H9 (cell line): Measurements from ENCODE around the gene SPINK6. TPM values are rescaled to one million over a fixed set of nuclear protein-coding genes. Genes with fewer than 3 reads are reported as not detected.

Source experiments
- DNase-seq: peaks from one replicate; pipeline ENCODE4 v3.0.0-alpha.2; 2017
- H2AFZ ChIP-seq: one replicate; pipeline ENCODE4 v1.6.1; 2013; ENCODE audit warnings: mild to moderate bottlenecking, low read length, control low read depth, moderate library complexity
- H2AK5ac ChIP-seq: 2 replicates; pipeline ENCODE4 v1.6.1; 2013; ENCODE audit warnings: low read length, control low read depth, mixed read lengths; ENCODE audit not compliant: insufficient read length
- H2BK120ac ChIP-seq: one replicate; pipeline ENCODE4 v1.6.1; 2013; ENCODE audit warnings: low read depth, mild to moderate bottlenecking, low read length, control low read depth, inconsistent platforms; ENCODE audit not compliant: poor library complexity, severe bottlenecking
- H2BK12ac ChIP-seq: 2 replicates; pipeline ENCODE4 v1.6.1; 2013; ENCODE audit warnings: low read length, control low read depth, mixed read lengths, low read depth; ENCODE audit not compliant: insufficient read length
- H2BK15ac ChIP-seq: 2 replicates; pipeline ENCODE4 v1.6.1; 2013; ENCODE audit warnings: low read depth, low read length, control low read depth
- H2BK20ac ChIP-seq: one replicate; pipeline ENCODE4 v1.6.1; 2013; ENCODE audit warnings: low read depth, mild to moderate bottlenecking, low read length, control low read depth, inconsistent platforms; ENCODE audit not compliant: poor library complexity, severe bottlenecking
- H2BK5ac ChIP-seq: 2 replicates; pipeline ENCODE4 v1.6.1; 2013; ENCODE audit warnings: low read length, control low read depth, mixed read lengths; ENCODE audit not compliant: insufficient read length
- H3K14ac ChIP-seq: 2 replicates; pipeline ENCODE4 v1.6.1; 2013; ENCODE audit warnings: low read length, control low read depth; ENCODE audit not compliant: insufficient read depth
- H3K18ac ChIP-seq: 2 replicates; pipeline ENCODE4 v1.6.1; 2013; ENCODE audit warnings: low read depth, mild to moderate bottlenecking, mixed read lengths, low read length, control low read depth; ENCODE audit not compliant: insufficient read length
- H3K23ac ChIP-seq: 2 replicates; pipeline ENCODE4 v1.6.1; 2013; ENCODE audit warnings: low read length, control low read depth, mixed read lengths, low read depth; ENCODE audit not compliant: insufficient read length
- H3K23me2 ChIP-seq: 2 replicates; pipeline ENCODE4 v1.6.1; 2013; ENCODE audit warnings: low read depth, mild to moderate bottlenecking, mixed read lengths, low read length, control low read depth; ENCODE audit not compliant: insufficient read length, poor library complexity, severe bottlenecking
- H3K27ac ChIP-seq: 2 replicates; pipeline ENCODE4 v1.5.1; 2013; ENCODE audit warnings: low read length, control low read depth, mixed read lengths, low read depth; ENCODE audit not compliant: insufficient read length
- H3K27me3 ChIP-seq: 2 replicates; pipeline ENCODE4 v1.6.1; 2013; ENCODE audit warnings: low read length, control low read depth, inconsistent platforms; ENCODE audit not compliant: insufficient read depth
- H3K4ac ChIP-seq: 2 replicates; pipeline ENCODE4 v1.6.1; 2013; ENCODE audit warnings: low read depth, mild to moderate bottlenecking, control low read depth, inconsistent platforms, low read length, moderate library complexity
- H3K4me1 ChIP-seq: 2 replicates; pipeline ENCODE4 v1.6.1; 2013; ENCODE audit warnings: low read length, control low read depth, inconsistent platforms; ENCODE audit not compliant: insufficient read depth
- H3K4me2 ChIP-seq: 2 replicates; pipeline ENCODE4 v1.6.1; 2013; ENCODE audit warnings: low read length, control low read depth, mixed read lengths; ENCODE audit not compliant: insufficient read length, insufficient read depth
- H3K56ac ChIP-seq: 2 replicates; pipeline ENCODE4 v1.6.1; 2013; ENCODE audit warnings: low read depth, mild to moderate bottlenecking, mixed read lengths, low read length, control low read depth; ENCODE audit not compliant: insufficient read length
- H3K79me1 ChIP-seq: 2 replicates; pipeline ENCODE4 v1.6.1; 2013; ENCODE audit warnings: low read depth, mild to moderate bottlenecking, moderate library complexity, low read length, control low read depth, inconsistent platforms; ENCODE audit not compliant: insufficient read depth, poor library complexity, severe bottlenecking
- H3K79me2 ChIP-seq: 2 replicates; pipeline ENCODE4 v1.6.1; 2013; ENCODE audit warnings: low read length, control low read depth, inconsistent platforms; ENCODE audit not compliant: insufficient read depth
- H3K9ac ChIP-seq: 2 replicates; pipeline ENCODE4 v1.6.1; 2013; ENCODE audit warnings: low read length, control low read depth, mixed read lengths; ENCODE audit not compliant: insufficient read length; ENCODE audit errors: extremely low read depth
- H3K9me3 ChIP-seq: one replicate; pipeline ENCODE4 v1.6.1; 2013; ENCODE audit warnings: low read depth, low read length, inconsistent platforms; ENCODE audit not compliant: control insufficient read depth
- H3T11ph ChIP-seq: one replicate; pipeline ENCODE4 v1.6.1; 2013; ENCODE audit warnings: mild to moderate bottlenecking, low read length, control low read depth, inconsistent platforms
- H4K20me1 ChIP-seq: one replicate; pipeline ENCODE4 v1.6.1; 2013; ENCODE audit not compliant: control insufficient read depth, insufficient read length, insufficient read depth
- H4K5ac ChIP-seq: 2 replicates; pipeline ENCODE4 v1.6.1; 2013; ENCODE audit warnings: low read depth, mild to moderate bottlenecking, mixed read lengths, low read length, control low read depth; ENCODE audit not compliant: insufficient read length
- H4K8ac ChIP-seq: replicated peaks from 2 replicates; pipeline ENCODE4 v1.6.1; 2013; ENCODE audit warnings: low read length, control low read depth, mixed read lengths, low read depth; ENCODE audit not compliant: insufficient read length
- H4K91ac ChIP-seq: 2 replicates; pipeline ENCODE4 v1.6.1; 2013; ENCODE audit warnings: low read depth, mild to moderate bottlenecking, moderate library complexity, mixed read lengths, low read length, control low read depth; ENCODE audit not compliant: insufficient read length
- H3K27ac Mint-ChIP-seq, 3 experiments: 2 replicates in 2 of 3; 3 replicates in 1 of 3; pipeline ENCODE4 v1.8.0; 2020 to 2021; ENCODE audit warnings: mixed read lengths in 3 of 3, mild to moderate bottlenecking in 1 of 3, moderate library complexity in 1 of 3
- H3K27me3 Mint-ChIP-seq: 2 replicates; pipeline ENCODE4 v1.8.0; 2021; ENCODE audit warnings: low read depth, mild to moderate bottlenecking, moderate library complexity, mixed read lengths
- H3K36me3 Mint-ChIP-seq, 3 experiments: 2 replicates in 2 of 3; 3 replicates in 1 of 3; pipeline ENCODE4 v1.8.0; 2020 to 2021; ENCODE audit warnings: low read depth in 3 of 3, mixed read lengths in 3 of 3; ENCODE audit not compliant: insufficient read depth in 1 of 3
- H3K4me1 Mint-ChIP-seq, 2 experiments: 2 replicates each; pipeline ENCODE4 v1.8.0; 2020; ENCODE audit warnings: mixed read lengths in 2 of 2
- H3K4me3 Mint-ChIP-seq, 2 experiments: 2 replicates in 1 of 2; 3 replicates in 1 of 2; pipeline ENCODE4 v1.8.0; 2020 to 2021; ENCODE audit warnings: mild to moderate bottlenecking in 2 of 2, mixed read lengths in 2 of 2, moderate library complexity in 1 of 2
- H3K9me3 Mint-ChIP-seq, 2 experiments: 2 replicates in 1 of 2; 3 replicates in 1 of 2; pipeline ENCODE4 v1.8.0; 2020; ENCODE audit warnings: mild to moderate bottlenecking in 2 of 2, mixed read lengths in 2 of 2, moderate library complexity in 1 of 2
- CTCF ChIP-seq: fragments of 200-600 bp; sonication (generic); conservative IDR thresholded peaks from 3 replicates; pipeline ENCODE4 v1.8.0; 2021; ENCODE audit warnings: antibody characterized with exemption, mild to moderate bottlenecking
- WGBS: extraction: QIAGEN DNeasy Blood & Tissue Kit; methylation state at CpG from one replicate; pipeline ENCODE4 v1.1.7; 2013; ENCODE audit warnings: missing lambda C conversion rate, low lambda C conversion rate, mixed read lengths; ENCODE audit not compliant: insufficient read length; ENCODE audit errors: extremely low coverage; 5-methylcytosine and 5-hydroxymethylcytosine counted together
- total RNA-seq: library from RNA; stranded (reverse); gene quantifications from 2 replicates; pipeline ENCODE4 v1.2.1, GENCODE V29; 2021

Gene SPINK6
- total RNA-seq, 1 experiment from 2014 or later, result not detected

DNA sequence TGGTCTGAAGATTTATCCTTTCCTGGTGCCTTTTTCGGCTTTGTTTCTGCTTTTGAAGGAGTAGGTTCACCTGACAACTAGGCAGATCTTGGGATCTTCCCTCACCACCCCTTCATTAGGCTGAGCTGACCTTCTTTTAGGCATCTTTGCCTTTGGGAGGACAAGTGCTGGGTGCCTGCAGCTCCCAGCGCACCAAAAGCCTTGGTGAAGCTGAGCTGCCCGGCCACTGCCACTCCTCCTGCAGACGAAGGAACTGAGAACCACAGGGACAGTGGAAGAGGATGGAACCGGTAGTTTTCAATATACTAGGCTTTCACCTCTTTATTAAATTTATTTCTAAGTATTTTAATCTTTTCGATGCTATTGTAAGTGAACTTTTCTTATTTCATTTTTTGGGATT is 18.7 kb downstream of the SPINK6 start:
- peaks cover 0 to 3% of the 10 kb centered on the region in 2 experiments; a peak in 1 of 5 replicates for H3K9me3 Mint-ChIP-seq
- Histone ChIP-seq H3K9me3 (no peaks in the 10 kb centered on the region), H2BK5ac (no peak overlapping the region), H3K9ac (no peak overlapping the region), H3K23me2 (no peaks in the 10 kb centered on the region), H2BK20ac (no peak overlapping the region), H2AK5ac (no peak overlapping the region), H3K14ac (no peak overlapping the region), H3K4me2 (no peak overlapping the region), H3K4ac (no peak overlapping the region), H2AFZ (no peak overlapping the region), H4K91ac (no peak overlapping the region), H3K79me2 (no peaks in the 10 kb centered on the region), H3K4me1 (no peaks in the 10 kb centered on the region), H4K8ac (no peak overlapping the region), H2BK120ac (no peak overlapping the region), H3K56ac (no peak overlapping the region), H2BK15ac (no peak overlapping the region), H4K5ac (no peak overlapping the region), H3K27me3 (no peaks in the 10 kb centered on the region), H3K79me1 (no peaks in the 10 kb centered on the region), H4K20me1 (no peaks in the 10 kb centered on the region), H3K27ac (no peak overlapping the region), H3K18ac (no peak overlapping the region), H3T11ph (no peak overlapping the region), H3K23ac (no peak overlapping the region), H2BK12ac (no peak overlapping the region)
- no peak overlapping the region for H3K27ac Mint-ChIP-seq
- 0 out of 2 replicates have a peak, but pooled peaks cover 3% of the 10 kb centered on the region for H3K27me3 Mint-ChIP-seq
- no CpG with 5 or more reads among the region's 6 CpGs for WGBS
- H3K4me3 Mint-ChIP-seq, result no peak overlapping the region
- no peak for DNase-seq
- H3K4me1 Mint-ChIP-seq, result no peaks in the 10 kb centered on the region
- H3K36me3 Mint-ChIP-seq, result no peaks in the 10 kb centered on the region
- TF ChIP-seq CTCF, result no peak
